CD4-positive, alpha-beta T cell treated with Interleukin-15 for 1 hour (primary cell): ENCODE results near the gene SMARCAL1.

Source experiments
- DNase-seq: peaks from one replicate; pipeline ENCODE4 v3.0.0-alpha.2; 2020

SMARCAL1 gene

GRCh38 chr2:216428618-216429350 is 16.5 kb downstream of the SMARCAL1 start:
- no peak for DNase-seq

DNA sequence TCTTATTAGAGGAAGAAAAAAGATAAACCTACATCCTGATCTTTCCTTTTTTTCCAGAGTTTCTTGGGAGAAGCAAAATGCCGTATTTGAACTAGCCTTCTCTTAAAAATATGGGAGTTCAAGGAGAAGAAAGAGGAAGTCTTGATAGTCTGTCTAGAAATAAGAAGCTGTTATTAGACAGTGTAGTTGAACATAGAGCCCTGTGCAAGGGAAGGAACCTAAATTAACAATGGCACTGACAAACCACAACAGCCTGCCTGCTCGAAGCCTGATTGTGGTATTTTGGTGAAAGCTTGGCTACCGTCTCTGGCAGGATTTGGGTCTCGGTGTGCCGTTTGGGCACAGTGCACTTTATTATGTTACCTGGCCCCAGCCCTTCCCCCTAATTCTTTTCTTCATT is 17.1 kb downstream of the SMARCAL1 start:
- no peak for DNase-seq

GRCh38 chr2:216430811-216431530 is 18.7 kb downstream of the SMARCAL1 start:
- no peak for DNase-seq

GRCh38 chr2:216431531-216431856 is 19.2 kb downstream of the SMARCAL1 start:
- no peak for DNase-seq

- no peak for DNase-seq
These were observed 24.1 kb downstream of the SMARCAL1 start for GRCh38 chr2:216436383-216436782.

GRCh38 chr2:216441308-216442010 is 29.2 kb downstream of the SMARCAL1 start:
- DNase-seq: no peak

DNA sequence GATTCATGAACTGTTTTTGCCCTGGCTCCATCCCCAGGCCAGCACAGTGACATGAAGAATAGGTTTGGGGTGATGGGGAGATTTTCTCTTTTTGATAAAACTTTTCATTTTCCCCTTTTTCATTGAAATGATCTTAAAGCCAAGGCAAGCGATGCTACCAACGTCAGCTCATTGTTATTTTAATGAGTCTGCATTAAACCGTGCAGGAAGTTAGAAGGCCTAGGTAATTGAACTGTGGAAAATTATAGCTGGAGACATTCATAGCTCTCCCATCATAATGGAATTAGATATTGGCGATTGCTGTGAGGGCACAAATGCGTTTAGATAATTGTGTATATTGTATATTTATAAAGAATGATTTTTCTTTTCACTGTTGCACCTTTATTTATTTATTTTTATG is 33.2 kb downstream of the SMARCAL1 start:
- DNase-seq: no peak

GRCh38 chr2:216446343-216446742 is 34.1 kb downstream of the SMARCAL1 start:
- no peak for DNase-seq

GRCh38 chr2:216447293-216447692 is 35.0 kb downstream of the SMARCAL1 start:
- DNase-seq: no peak

GRCh38 chr2:216448829-216449228 is 36.5 kb downstream of the SMARCAL1 start:
- no peak for DNase-seq

DNA sequence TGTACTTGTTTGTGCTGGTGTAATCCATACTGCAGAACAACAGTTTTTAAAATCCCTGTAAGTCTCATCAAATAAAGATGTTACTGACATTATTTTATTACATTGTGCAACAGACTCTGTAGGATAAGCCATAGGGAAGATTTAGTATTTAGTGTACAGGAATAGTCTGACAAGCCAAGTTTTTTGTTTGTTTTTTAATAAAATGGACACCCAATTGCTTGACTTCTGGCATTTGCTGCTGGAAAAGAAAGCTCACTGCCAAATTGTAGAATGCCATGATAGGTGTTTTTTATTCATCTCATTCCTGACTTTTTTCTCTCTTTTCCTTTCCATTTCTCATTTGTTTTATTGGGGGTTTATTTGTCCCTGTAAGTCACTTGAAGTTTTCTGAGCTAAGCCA is 38.1 kb downstream of the SMARCAL1 start:
- DNase-seq: no peak

DNA sequence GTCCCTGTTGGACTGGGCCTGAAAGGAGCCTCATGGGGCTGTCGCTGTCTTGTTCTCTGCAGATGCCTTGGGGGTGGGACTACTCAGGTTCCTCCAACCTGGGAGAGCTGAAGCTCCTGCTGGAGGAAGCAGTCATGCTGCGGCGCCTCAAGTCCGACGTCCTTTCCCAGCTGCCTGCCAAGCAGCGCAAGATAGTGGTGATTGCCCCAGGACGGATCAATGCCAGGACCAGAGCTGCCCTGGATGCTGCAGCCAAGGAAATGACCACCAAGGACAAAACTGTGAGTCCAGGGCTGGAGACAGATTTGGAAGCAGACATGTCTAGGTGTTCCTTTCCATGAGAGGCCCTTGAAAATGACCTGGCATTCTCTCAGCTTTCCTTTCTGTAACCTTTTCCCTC is 38.5 kb downstream of the SMARCAL1 start:
- no peak for DNase-seq

DNA sequence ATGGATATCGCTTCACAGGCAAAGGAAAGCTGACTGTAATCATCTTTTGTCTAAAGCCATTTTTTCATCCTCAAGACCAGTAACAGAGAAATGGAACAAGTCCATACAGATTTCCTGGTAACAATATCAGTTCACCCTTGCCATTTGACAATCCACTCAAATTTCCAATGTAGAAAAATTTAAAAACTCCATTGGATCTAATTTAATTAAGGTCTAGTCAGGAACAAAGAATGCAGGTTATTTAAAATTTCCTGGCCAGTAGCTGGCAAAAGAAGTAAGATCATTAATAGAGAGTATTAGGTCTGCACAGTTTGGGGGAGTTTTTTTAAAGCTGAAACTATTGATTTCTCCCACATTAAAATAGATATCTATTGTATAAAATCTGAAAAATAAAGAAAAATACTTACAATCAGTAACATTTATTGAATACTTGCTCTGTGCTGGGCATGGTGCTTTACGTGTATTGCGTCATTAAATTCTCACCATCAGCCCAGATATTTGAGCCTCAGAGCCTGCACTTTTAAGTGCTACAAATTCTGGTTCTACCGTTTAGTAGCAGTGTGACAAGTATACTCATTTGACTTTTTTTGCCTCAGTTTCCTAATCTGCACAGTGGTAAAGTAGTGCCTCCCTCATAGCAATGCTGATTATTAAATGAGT is 41.8 kb downstream of the SMARCAL1 start:
- DNase-seq: no peak

- no peak for DNase-seq
These were observed 50.9 kb downstream of the SMARCAL1 start for GRCh38 chr2:216463148-216463547.

DNA sequence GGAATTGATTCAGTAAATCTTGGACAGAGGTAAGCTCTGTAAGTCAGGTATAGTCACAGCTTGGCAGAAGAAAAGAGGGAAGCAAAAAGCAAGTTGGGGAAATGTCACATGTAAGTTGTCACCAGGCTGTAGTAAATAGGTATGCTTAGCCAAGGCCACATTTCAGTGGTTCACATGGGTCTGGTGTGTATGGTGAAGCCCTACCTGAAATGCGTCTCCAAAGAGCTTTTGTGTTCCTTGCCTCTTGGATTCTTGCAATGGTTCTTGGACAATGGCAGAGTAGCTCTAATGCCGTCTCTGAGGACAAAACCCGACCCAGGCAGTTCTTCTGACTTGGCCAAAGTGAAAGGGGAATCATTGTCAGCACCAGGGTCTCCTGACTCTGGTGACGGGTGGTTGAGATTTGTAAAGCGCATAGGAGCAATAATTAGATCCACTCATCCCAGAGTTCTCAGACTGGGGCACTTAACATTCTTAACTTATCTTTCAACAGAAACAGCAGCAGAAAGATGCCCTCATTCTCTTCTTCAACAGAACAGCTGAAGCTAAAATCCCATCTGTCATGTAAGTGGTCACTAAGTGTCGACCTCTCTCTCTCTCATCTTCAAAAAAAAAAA is 51.9 kb downstream of the SMARCAL1 start:
- no peak for DNase-seq

GRCh38 chr2:216465579-216466195 is 53.4 kb downstream of the SMARCAL1 start:
- DNase-seq: no peak

DNA sequence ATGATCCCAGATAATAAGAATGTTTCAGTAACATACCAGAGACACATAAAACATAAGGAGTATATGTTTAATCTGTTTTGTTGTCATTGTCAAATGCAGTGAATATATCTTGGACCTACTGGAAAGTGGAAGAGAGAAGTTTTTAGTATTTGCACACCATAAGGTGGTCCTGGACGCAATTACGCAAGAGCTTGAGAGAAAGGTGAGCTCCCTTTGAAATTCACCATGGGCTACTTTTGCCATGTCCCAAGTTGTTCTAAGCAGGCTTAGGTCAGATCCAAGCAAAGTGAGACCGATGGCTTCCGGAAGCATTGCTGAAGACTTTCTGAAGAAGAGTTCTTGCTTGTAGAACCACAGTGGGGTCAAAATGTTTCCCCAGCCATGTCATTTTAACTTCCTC is 55.6 kb downstream of the SMARCAL1 start:
- no peak for DNase-seq

DNA sequence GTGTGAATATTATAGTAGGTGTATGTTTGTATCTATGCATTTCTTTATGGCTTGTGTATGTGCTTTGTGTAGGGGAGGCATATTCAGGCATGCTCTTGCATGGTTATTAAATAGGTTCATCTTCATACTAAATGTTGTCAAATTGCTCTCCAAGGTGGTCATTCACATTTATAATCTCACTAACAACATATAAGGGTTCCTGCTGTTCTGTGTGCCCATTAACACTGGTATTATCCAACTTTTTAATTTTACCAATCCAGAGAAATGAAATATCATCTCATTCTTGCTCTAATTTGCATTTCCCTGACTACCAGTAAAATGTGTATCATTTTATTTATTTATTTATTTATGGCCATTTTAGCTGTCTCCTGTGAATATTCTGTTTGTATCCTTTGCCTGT is 57.4 kb downstream of the SMARCAL1 start:
- no peak for DNase-seq

DNA sequence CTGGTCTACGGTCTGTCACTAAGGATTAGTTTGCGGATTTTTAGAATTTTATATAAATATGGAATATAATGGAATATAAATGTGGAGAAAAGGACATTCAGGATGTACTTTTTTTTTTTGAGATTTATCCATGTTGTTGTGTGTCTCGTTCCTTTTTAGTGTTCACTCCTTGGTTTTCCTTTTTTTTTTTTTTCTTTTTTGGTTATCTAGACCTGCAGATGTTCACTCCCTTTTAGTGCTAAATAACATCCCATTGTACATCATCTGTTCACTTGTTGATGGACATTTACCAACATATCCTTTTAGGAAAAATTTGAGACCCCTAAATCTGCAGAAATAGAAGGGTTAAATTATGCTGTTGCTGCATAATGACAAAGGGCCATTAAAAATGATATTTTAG is 60.9 kb downstream of the SMARCAL1 start:
- no peak for DNase-seq

DNA sequence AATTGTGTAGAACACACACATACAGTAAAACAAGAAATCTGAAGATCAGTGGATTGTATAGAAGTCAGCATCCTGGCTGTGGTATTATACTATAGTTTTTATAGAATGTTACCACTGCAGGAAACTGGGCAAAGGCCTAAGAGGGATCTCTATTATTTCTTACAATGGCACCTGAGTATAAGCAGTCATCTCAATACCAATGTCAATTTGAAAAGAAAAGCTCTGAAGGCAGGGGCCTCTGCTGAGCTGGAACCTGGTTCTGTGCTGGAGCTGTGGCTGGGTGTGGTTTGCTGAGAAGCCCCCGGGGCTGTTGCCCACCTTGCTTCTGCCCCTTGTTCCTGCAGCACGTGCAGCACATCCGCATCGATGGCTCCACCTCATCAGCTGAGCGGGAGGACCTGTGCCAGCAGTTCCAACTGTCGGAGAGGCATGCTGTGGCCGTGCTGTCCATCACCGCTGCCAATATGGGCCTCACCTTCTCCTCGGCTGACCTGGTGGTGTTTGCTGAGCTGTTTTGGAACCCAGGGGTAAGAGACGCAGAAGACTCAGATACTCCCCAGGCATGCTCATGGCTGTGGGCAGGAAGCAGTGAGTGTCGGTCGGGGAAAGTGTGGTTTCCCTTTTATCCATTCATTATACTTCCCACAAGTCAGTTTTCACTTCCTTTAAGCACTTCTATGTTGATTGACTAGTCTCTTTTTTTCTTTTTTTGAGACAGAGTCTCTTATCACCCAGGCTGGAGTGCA is 62.8 kb downstream of the SMARCAL1 start:
- no peak for DNase-seq

DNA sequence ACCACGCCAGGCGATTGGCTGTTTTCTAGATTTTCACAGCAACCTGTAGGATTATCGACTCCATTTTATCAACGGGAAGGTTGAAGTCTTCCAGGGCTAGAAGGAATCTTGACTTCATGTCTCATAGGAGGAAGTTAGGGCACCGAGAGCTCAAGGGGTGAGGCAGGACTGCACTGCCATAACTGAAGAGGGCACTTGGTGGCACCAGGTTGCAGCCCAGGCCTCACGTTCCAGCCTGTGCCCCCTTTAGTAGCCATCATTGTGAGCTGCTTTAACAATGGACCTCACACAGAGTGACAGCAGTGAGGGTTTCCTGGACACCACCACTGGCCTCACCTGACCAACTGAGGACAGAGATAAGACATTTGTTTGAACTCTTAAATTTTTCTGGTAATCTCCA is 63.5 kb downstream of the SMARCAL1 start:
- DNase-seq: no peak
